Stimulated activated CD8-positive, alpha-beta memory T cell treated with anti-CD3 and anti-CD28 coated beads, Interleukin-4, amount 100 ng/mL, for 1 hour (primary cell): ENCODE results near the gene ATP6V0E1.

Experiments
- DNase-seq, 2 donors: peaks; one replicate each; pipeline ENCODE4 v3.0.0-alpha.2; 2020; ENCODE audit warnings: low read depth in 2 of 2, low spot score in 1 of 2

ATP6V0E1 gene

DNA sequence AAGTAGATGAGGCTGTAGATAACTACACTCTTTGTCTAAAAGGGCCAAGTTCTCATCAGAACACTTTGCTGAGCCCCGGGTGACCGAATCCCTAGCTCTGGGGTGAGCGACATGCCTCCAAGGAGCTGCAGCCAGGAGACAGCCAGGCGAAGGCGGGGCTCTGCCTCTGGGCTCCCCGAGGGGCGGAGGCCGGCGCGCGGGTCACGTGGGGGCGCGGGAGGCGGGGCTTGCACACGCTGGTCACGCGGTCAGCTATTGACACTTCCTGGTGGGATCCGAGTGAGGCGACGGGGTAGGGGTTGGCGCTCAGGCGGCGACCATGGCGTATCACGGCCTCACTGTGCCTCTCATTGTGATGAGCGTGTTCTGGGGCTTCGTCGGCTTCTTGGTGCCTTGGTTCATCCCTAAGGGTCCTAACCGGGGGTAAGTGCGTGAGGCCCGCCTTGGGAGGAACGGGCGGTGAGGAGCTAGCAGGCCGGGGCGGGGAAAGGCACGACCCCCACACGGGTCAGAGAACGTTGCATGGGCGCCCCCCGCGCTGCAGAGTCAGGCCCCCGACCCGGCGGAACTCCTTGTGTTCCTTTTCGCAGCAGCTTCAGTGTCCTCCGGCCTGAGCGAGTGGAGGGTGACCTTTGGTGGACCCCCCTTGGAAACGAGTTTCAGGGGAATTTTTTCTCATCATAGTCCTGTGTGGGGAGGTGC lies at the start of gene ATP6V0E1:
TSS of gene ATP6V0E1 (plus strand) at position 230 of the 702 bp plus-strand sequence. CDS start at position 320, 90 bp downstream.
- DNase-seq, result peak; percentile 84 to 85

DNA sequence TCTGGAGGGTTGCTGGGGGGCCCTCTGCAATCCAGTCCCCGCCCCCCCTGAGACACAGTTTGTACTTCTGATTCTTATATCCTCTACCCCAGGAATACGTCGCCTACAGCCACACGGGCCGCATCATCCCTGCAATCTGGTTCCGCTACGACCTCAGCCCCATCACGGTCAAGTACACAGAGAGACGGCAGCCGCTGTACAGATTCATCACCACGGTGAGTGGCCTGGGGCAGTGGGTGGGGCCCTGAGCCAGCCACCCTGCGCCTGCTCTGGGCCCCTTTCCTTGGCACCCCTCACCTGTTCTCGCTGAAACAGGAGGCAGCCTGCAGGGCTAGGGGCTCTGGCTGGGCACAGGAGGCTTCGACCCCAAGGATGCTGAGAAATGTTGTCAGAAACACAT lies 48.5 kb upstream of the ATP6V0E1 start:
- no peak for DNase-seq

DNA sequence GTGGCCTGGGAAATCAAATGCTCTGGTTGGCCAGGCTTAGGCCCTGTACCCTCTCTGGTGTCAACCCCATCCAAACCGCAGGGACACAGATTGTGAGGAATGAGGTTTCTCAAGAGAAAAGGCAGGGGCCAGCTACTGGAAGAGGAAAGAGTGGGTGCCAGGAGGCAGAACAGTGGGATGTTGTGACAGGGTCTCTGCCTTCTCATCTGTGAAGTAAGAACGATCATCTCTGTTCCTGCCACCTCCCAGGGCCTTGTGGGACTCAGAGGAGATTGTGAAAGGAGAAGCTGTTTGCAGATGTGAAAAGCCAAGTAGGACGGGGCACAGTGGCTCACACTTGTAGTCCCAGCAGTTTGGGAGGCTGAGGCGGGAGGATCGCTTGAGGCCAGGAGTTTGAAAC lies 47.2 kb upstream of the ATP6V0E1 start:
- no peak for DNase-seq

DNA sequence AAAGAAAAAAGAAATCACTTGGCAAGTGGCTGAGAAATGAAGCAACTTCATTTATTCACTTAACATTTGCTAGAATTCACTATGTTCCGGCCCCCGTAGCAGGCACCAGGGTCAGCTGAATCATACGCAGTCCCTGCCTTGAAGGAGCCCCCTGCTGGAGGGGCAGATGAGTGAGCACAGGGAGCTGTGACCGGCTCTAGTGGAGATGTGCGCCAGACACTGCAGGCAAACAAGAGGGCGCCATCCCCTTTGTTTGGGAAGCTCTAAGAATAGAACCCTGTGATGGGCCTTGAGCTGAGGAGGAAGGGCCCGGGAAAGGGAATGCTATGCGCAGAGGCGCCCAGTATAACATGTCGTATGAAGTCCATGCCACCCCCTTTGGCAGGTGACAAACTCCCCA lies 44.5 kb upstream of the ATP6V0E1 start:
- DNase-seq, result no peak

DNA sequence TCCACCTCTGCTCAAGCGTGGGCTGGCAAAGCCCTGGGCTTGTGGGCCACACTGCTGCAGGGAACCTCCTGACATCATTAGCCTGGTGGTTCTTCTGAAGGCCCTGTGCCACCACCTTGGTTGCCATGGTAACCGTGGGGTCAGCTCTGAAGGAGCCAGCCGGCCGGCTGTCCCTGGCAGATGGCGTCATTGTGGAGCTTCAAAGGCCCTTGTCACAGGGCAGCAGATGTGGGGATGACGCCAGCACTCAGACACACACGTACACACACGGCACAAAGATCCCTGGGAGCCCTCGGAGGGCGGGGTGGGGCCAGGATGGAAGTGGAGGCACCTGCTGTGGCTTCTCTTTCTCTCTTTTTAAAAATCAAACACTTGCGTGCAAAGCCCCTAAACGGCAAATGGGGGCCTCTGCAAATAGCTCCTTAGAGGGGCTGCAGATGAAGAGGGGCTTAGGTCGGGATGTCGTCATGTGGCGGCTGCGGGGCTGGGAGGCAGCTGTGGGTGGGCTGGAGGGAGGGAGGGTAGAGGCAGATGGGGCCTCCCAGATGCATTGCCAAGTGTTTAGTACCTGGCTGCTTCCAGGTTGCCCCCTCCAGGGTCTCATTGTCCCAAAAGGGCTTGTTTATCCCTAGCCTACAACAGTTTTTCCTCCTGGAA lies 43.8 kb upstream of the ATP6V0E1 start:
- DNase-seq, result no peak

DNA sequence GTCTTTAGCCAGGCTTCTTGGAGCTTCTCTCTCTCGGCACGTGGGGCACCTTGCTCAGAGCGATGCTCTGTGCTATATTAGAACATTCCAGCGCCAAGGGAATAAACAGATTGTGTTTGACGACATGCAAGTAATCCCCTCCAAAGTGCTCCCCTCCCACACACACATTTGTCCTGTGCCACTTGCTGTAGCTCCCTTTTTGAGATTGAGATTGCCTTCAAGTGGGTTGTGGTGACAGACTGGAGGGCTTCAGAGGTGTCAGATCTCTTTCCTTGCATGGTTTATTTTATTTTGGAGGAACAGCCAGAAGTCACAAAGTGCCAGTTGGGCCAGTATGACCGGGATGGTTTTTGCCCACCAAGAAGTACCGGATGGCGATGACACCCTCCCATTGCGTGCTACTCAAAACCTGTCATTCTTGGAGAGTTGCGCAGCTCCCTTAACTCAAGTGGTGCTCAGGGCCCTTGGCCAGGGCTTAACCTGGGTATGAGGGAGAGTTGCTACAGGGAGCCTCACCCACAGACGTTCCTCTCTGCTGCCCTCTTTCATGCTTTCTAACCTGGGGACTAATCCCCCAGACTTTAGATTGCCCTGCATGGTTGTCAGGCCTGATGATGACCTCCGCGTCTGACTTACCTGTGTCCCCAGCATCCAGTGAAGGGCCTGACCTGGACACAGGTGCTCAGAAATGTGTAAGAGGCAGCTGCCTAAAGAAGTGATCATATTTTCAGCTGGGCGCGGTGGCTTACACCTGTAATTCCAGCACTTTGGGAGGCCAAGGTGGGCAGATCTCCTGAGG lies 43.1 kb upstream of the ATP6V0E1 start:
- no peak for DNase-seq

DNA sequence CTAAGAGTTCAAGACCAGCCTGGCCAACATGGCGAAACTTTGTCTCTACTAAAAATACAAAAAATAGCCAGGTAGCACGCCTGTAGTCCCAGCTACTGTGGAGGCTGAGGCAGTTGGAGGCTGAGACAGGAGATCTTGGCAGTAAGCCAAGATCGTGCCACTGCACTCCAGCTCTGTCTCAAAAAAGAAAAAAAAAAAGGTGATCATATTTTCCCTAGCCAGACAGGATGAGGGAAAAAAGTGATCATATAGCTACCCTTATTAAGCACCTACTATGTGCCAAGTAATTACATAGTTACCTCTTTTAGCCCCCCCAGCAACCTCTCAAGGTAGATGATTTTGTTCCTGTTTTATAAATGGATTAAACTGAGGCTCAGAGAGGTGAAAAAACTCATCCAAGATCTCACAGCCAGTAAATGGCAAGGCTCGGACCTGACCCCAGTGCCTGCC lies 42.5 kb upstream of the ATP6V0E1 start:
- no peak for DNase-seq

DNA sequence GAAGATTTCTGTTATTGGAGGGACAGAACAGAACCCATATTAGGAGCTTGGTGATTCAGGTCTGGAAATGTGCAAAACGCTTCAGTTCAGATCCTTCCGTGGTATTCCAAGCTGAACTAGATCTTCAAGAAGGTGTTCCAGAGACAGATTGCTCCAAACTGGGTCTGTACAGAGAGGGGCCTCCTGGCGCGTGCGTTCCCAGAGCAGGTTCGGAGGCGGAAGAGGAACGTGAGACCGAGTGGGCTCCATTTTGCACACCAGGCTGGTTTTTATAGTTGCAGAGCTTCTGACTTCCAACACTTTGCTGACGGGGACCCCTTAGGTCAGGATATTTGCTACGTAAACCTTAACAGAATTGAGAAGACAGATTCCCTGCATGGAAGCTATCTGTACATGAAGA lies 41.0 kb upstream of the ATP6V0E1 start:
- no peak for DNase-seq

DNA sequence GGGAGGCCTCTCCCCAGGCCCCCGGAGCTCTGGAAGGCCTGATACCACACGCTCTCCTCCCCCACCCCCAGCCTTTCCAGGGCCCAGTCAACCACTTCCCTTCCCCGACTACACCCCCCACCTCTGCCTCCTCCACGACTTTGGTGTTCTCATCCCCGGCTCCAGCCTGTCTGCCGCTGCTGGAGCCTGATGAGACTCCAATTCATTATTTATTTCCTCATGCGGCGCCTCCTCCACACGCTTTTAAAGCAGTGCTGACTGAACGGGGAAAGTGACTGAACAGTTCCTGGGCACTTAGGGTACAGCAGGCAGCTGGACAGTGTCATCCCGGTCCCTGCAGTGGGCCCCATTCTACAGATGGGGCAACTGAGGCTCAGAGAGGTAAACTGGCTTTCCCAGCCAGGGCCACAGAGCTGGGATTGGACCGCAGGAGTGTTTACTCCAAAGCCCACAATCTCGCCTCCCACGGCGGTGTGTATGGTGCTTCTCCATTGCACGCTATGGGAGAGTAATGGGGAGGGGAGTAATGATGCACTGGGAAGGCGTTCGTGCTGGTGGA lies 40.2 kb upstream of the ATP6V0E1 start:
- DNase-seq, result no peak

DNA sequence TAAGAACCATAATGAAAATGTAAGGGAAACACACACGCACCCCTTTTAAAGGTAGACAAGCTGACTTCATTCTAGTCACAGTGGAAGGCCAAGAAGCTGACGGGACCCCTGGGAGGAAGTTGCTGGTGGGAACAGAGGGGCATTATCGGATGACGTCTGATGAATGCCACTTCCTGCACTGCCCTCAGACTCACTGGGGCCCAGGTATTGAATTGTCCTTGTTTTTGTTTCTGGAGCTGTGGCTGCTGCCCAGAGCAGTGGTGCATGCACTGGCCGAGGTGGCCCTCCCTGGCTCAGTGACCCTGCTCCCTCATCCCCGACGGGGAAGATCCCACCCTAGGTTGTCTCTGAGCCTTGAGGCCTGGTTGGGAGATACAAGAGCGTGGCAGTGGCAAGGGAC lies 39.7 kb upstream of the ATP6V0E1 start:
- DNase-seq, result no peak

DNA sequence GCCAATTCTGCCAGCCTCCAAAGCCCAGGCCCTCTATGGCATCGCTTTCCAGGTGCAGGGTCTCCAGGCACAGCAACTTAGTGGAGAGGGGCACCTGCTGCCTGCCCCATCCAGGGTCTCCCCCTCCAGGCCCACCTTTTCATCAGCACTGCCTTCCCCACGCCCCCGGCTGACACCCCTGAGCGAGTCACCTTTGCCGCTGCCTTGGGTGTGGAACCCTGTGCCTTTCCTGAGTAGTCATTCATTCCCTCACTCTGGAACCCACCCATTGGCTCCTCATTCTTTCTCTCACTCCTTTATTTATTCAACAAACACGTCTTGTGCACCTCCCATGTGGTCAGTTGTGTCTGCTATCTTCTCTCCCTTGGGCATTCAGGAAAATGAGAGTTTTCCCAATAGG lies 38.8 kb upstream of the ATP6V0E1 start:
- no peak for DNase-seq

DNA sequence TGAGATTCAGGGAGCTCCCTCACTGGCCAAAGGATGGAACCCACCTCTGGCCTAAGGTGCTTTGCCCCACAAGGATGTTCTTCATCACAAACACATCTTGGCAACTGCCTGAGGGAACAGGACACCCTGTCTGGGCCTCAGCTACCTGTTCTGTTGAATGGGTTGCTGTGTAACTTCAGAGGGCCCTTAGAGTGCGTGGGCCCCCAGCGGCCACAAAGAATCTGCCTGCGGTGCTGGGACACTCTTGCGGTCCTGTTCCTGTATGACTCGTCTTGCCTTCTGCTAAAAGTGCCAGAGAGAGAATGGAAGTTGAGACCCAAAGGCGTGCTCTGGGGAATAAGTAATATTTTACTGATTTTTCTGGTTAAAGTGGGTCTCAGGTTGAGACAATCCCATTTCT lies 38.4 kb upstream of the ATP6V0E1 start:
- no peak for DNase-seq

DNA sequence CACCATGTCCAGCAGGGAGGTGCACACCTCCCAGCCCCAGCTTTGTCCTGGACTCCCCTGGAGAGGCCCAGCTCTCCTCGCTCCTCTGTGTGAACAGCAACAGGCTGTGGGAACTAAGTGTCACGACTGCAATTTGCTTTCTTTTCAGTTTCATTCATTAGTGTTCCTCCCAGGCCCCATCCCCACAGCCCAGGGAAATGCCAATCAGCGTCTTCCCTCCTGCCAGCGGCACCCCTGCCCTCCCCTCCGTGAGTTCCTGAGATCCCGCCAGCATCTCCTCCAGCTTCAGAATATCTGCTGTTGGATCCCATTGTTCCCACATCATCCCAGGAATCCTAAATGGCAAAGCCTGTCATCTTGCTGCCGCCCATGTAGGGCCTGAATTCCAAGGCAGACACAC lies 37.4 kb upstream of the ATP6V0E1 start:
- no peak for DNase-seq

DNA sequence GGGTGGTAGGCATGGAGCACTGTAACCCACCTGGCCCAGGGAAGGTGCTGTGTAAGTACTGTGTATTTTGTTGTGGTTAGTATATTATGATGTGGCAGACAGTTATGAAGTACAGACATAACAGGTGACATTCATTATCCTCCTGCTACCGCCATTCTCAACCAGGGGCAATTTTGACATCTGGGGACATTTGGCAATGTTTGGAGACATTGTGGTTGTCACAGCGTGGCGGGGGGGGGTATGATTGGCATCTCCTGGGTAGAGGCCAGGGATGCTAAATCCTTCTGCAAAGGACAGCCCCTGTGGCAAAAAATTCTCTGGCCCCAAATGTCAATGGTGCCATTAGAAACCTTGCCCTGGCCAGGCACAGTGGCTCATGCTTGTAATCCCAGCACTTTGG lies 34.1 kb upstream of the ATP6V0E1 start:
- no peak for DNase-seq

DNA sequence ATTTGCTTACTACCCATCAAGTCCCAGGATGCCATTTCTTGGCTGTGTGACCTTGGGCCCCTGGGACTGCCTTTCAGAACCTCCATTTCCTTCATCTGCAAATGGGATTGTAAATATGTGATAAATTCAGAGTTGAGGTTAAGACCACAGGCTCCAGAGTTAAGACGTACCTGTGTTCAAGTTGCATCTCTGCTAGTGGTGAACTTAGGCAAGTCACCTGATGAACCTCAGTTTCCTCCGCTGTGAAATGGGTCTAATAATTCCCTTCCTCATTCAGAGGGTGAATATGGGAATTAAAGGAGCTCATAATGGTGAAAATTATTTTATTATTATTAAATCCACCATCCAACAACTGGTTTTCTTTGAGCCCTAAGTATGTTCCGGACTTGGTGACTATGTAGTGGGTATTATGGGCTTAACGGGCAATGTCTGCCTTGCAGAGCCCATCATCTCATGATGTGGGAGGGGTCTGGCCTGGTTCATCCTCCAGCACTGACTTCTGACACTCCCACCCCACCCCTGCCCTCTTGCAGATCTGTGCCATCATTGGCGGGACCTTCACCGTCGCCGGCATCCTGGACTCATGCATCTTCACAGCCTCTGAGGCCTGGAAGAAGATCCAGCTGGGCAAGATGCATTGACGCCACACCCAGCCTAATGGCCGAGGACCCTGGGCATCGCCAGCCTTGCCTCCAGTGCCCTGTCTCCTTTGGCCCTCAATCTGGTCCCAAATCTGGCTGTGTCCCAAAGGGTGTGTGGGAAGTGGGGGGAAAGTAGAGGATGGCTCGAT lies 33.2 kb upstream of the ATP6V0E1 start:
- no peak for DNase-seq

DNA sequence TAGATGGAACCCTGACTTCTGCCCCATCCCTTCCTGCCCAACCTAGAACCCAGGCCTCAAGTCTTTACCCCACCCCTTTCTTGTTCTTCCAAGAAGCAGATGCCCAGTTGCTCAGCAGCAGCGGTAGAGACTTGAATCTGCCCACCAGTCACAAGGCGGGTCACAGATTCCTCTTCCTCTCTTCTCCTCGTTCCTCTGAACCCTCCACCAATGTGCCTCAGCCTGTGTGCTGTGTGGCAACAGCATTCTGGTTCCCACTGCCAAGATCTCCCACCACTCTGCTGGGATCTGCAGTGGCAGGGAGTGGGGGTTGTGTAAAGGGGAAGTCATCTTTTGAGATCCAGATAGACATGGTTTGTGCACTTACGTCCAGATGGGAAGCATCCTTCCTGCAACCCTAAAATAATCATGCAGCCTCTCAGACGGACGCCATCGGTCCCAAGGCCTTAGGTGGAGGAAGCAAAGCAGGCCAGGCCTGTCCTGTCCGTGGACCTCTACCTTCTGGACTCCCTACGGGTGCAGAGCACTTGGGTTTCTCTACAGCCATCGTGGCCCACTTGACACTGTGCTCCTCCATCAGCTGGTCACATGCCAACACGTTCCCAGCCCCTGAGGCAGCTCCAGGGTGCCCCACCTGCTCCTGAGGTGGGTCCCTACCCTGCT lies 32.1 kb upstream of the ATP6V0E1 start:
- DNase-seq, result no peak

DNA sequence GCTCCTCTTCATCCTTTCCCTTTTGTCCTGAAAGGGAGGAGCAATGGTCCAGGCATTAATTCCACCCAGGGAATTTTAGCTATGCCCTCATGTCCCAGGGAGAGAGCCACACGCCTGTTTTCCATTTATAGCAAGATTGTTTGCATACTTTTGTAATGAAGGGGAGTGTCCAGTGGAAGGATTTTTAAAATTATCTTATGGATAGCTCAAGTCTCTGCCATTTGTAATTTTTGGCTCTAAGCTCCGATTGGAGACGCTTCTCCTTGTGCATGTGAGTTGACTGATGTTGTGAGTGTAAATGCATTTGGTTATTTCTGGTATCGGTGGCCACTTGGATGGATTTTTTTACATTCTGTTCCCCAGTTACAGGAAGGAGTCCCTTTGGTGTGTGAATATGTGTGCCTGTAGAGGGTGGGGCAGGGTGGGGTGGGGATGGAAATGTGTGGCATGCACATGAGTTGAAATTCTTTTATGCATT lies 31.5 kb upstream of the ATP6V0E1 start:
- DNase-seq, result no peak

DNA sequence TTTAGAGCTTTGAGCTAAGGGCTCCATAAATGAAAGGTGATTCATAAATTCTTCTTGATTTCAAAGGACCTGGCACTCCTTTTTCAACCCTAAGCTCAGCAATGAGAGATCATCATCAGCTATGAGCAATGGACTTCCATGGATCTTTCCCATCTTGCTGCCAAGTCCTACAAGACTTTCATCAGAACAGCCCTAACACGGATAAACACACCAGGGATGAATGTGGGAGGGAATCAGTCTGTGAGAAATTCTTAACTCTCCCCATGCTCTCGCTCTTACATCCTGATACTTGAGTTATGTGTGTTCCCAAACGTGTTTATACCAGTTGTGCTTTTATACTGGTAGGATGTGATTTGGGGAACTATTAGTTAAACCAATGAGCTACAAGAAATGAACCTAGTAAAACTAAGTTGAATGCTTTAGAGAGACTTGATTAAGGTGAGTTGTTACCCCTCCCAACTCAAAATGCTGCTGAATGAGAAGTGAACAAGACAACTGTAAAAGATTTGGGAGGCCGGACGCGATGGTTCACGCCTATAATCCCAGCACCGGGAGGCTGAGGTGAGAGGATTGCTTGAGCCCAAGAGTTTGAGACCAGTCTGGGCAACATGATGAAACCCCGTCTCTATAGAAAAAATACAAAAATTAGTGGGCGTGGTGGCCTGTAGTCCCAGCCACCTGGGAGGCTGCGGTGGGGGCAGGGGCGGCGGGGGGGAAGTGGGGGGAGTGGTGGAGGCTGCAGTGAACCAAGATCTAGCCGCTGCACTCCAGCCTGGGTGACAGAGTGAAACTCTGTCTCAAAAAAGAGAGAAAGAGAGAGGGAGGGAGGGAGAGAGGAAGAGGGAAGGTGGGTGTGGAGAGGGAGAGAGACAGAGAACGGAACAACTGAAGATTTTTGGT lies 29.5 kb upstream of the ATP6V0E1 start:
- DNase-seq, result no peak

DNA sequence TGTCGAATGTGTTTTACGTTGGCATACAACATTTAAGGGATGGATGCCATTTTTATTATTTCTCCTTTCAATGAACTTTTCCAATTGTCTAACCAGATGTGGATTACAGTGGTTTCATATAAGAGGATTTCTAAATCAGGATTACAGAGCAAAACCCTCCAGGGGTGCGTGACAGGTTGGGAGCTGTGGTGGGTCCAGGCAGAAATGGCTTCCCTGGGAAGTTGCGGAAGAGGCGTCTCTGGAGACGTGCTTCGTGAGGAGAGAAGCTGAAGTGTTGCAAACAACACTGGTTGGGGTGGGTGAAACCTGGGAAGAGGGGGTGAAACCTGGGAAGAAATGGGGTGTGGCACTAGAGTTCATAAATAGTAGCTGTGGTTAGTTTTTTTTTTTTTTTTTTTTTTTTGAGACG lies 28.8 kb upstream of the ATP6V0E1 start:
- DNase-seq, result no peak
